ENCODE results near the gene SNRNP200. TPM values are rescaled to one million over a fixed set of nuclear protein-coding genes. Genes with fewer than 3 reads are reported as not detected.

SNRNP200 gene
- total RNA-seq, 1 experiment from 2014 or later: 115 TPM

GRCh38 chr2:96287273-96287856 lies 18.0 kb downstream of the SNRNP200 start:
- intact Hi-C loops (cut with micrococcal nuclease): no loop called here
- Mint-ChIP-seq H3K4me3 (ENCODE audit: unreplicated experiment) (no peak overlapping the region), H3K27me3 (ENCODE audit: insufficient read depth, unreplicated experiment) (no peaks in the 10 kb centered on the region), H3K27ac (ENCODE audit: low read depth, unreplicated experiment) (no peak overlapping the region), H3K36me3 (ENCODE audit: insufficient read depth, unreplicated experiment) (peaks cover 78% of the 10 kb centered on the region), H3K9me3 (ENCODE audit: unreplicated experiment) (no peaks in the 10 kb centered on the region), H3K4me1 (ENCODE audit: insufficient read depth, unreplicated experiment) (no peaks in the 10 kb centered on the region)
- POLR2A ChIA-PET: interaction anchor here (1.1 to 1.8 kb wide), 2 partner anchors 14 to 18 kb away, joined by 4 to 7 read pairs; partner anchors contain the start of gene SNRNP200
- no TSS peak for BruUV-seq (replicated peaks)
- no peak for TF ChIP-seq CTCF (IDR thresholded peaks at IDR 0.05; ENCODE audit: unreplicated experiment)
- no peak for DNase-seq (ENCODE audit: unreplicated experiment)
- CTCF ChIA-PET: no interaction called here

- intact Hi-C loops (cut with micrococcal nuclease): no loop called here
- peaks cover 86% of the 10 kb centered on the region for H3K36me3 Mint-ChIP-seq (ENCODE audit: insufficient read depth, unreplicated experiment)
- no peak for TF ChIP-seq CTCF (IDR thresholded peaks at IDR 0.05; ENCODE audit: unreplicated experiment)
- no peaks in the 10 kb centered on the region for H3K27me3 Mint-ChIP-seq (ENCODE audit: insufficient read depth, unreplicated experiment)
- ChIA-PET CTCF (interaction anchor here (0.6 to 1.2 kb wide), 2 partner anchors 254 to 284 kb away, joined by 3 to 4 read pairs; no protein-coding TSS in a partner anchor), POLR2A (no interaction called here)
- no peaks in the 10 kb centered on the region for H3K4me1 Mint-ChIP-seq (ENCODE audit: insufficient read depth, unreplicated experiment)
- H3K27ac Mint-ChIP-seq (ENCODE audit: low read depth, unreplicated experiment): no peak overlapping the region
- BruUV-seq (replicated peaks): no TSS peak
- H3K9me3 Mint-ChIP-seq (ENCODE audit: unreplicated experiment): no peaks in the 10 kb centered on the region
- no peak overlapping the region for H3K4me3 Mint-ChIP-seq (ENCODE audit: unreplicated experiment)
- DNase-seq (ENCODE audit: unreplicated experiment): no peak
Measured at GRCh38 chr2:96276787-96277499, 28.4 kb downstream of the SNRNP200 start.

DNA sequence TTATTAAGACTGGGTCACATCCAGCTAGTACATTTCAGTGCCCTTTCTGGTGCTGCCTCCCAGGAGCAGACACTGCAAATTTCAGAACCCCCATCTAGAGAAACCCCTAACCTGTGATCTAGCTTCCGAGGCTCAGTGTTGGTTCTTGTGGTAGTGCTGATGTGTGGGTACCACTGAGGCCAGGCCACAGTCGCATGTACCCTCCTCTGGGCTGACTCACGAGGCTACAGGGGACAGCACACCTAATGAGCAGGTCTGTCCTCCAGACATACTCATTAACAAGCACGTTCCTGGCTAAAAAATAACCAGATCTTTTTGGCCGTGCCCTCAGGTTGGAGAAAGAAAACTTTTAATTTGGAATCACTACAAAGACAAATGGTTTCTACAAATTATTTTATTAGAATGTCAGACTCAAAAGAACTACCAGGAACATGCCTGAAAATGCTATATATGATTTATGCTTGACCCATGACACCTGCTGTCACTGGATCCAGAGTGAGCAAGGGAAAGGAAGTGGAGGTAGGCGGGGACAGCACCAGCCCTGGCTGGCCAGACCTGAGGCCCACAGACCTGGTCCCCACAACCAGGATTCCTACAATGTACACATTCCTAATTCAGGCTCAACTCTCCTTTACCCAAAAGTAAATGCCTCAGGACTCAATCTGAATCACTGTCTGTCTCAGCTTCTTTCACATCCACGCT lies 30.8 kb downstream of the SNRNP200 start:
- BruUV-seq (replicated peaks): TSS peak; percentile 39
- Mint-ChIP-seq H3K27ac (ENCODE audit: low read depth, unreplicated experiment) (no peak overlapping the region), H3K9me3 (ENCODE audit: unreplicated experiment) (no peaks in the 10 kb centered on the region), H3K4me1 (ENCODE audit: insufficient read depth, unreplicated experiment) (no peaks in the 10 kb centered on the region), H3K27me3 (ENCODE audit: insufficient read depth, unreplicated experiment) (no peaks in the 10 kb centered on the region), H3K36me3 (ENCODE audit: insufficient read depth, unreplicated experiment) (peaks cover 88% of the 10 kb centered on the region), H3K4me3 (ENCODE audit: unreplicated experiment) (no peak overlapping the region)
- no peak for TF ChIP-seq CTCF (IDR thresholded peaks at IDR 0.05; ENCODE audit: unreplicated experiment)
- intact Hi-C loops (cut with micrococcal nuclease): no loop called here
- DNase-seq (ENCODE audit: unreplicated experiment): no peak
- ChIA-PET CTCF (no interaction called here), POLR2A (interaction anchor here (1.3 to 2.1 kb wide), 4 partner anchors 7 to 30 kb away, joined by 3 to 7 read pairs (median 4); partner anchors contain the start of gene SNRNP200)

DNA sequence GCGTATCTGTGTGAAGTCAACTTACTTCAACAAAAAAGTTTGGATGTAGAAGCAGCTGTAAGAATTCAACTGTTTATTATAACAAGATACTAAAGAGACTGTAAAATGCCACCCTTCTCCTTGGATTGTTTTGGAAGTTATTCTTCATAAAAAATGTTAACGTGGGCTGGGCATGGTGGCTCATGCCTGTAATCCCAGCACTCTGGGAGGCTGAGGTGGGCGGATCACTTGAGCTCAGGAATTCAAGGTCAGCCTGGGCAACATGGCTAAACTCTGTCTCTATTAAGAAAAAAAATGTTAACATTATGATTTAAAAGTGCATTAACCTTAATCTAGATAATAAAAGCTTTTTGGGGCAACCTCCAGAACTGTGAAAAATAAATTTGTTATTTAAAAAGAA lies 31.6 kb downstream of the SNRNP200 start:
- Mint-ChIP-seq H3K36me3 (ENCODE audit: insufficient read depth, unreplicated experiment) (peaks cover 89% of the 10 kb centered on the region), H3K9me3 (ENCODE audit: unreplicated experiment) (no peaks in the 10 kb centered on the region), H3K27me3 (ENCODE audit: insufficient read depth, unreplicated experiment) (no peaks in the 10 kb centered on the region), H3K27ac (ENCODE audit: low read depth, unreplicated experiment) (no peak overlapping the region), H3K4me3 (ENCODE audit: unreplicated experiment) (no peak overlapping the region), H3K4me1 (ENCODE audit: insufficient read depth, unreplicated experiment) (no peaks in the 10 kb centered on the region)
- DNase-seq (ENCODE audit: unreplicated experiment): no peak
- CTCF ChIA-PET: interaction anchor here (0.6 to 1.4 kb wide), 3 partner anchors 9 to 490 kb away, joined by 3 to 4 read pairs (median 3); no protein-coding TSS in a partner anchor
- BruUV-seq (replicated peaks): no TSS peak
- no peak for TF ChIP-seq CTCF (IDR thresholded peaks at IDR 0.05; ENCODE audit: unreplicated experiment)
- intact Hi-C loops (cut with micrococcal nuclease): no loop called here
- POLR2A ChIA-PET: interaction anchor here (0.6 to 2.1 kb wide), 5 partner anchors 8 to 70 kb away, joined by 3 to 7 read pairs (median 5); partner anchors contain the start of gene SNRNP200
